Type B pancreatic cell (in vitro differentiated cells): ENCODE measurements around the gene PPP2R2B. TPM values are rescaled to one million over a fixed set of nuclear protein-coding genes. Genes with fewer than 3 reads are reported as not detected.

Experiments used
- DNase-seq: peaks from one replicate; pipeline ENCODE4 v3.0.0; 2021; ENCODE audit warnings: mixed read lengths; ENCODE audit not compliant: unreplicated experiment; ENCODE audit errors: extremely low spot score
- H3K27ac Mint-ChIP-seq: 2 replicates; pipeline ENCODE4 v1.8.0; 2021; ENCODE audit warnings: mild to moderate bottlenecking, mixed read lengths
- H3K27me3 Mint-ChIP-seq: 2 replicates; pipeline ENCODE4 v1.8.0; 2021; ENCODE audit warnings: mixed read lengths
- H3K36me3 Mint-ChIP-seq: 2 replicates; pipeline ENCODE4 v1.8.0; 2021; ENCODE audit warnings: mixed read lengths
- H3K4me1 Mint-ChIP-seq: one replicate; pipeline ENCODE4 v1.8.0; 2021; ENCODE audit warnings: mixed read lengths; ENCODE audit not compliant: unreplicated experiment
- H3K4me3 Mint-ChIP-seq: 2 replicates; pipeline ENCODE4 v1.8.0; 2021; ENCODE audit warnings: mild to moderate bottlenecking, mixed read lengths
- H3K9me3 Mint-ChIP-seq: 2 replicates; pipeline ENCODE4 v1.8.0; 2021; ENCODE audit warnings: mixed read lengths
- total RNA-seq: library from RNA; stranded (reverse); gene quantifications from 2 replicates; pipeline ENCODE4 v1.2.1, GENCODE V29; 2021; ENCODE audit warnings: low replicate concordance
- TF ChIP-seq, protein P1 (sequence below): fragments of 200-600 bp; sonication (generic); conservative IDR thresholded peaks from 2 replicates; pipeline ENCODE4 v1.5.0; 2021; ENCODE audit warnings: antibody characterized with exemption, mild to moderate bottlenecking

Gene PPP2R2B
- total RNA-seq, 1 donor from 2014 or later, result 29.1 TPM

DNA sequence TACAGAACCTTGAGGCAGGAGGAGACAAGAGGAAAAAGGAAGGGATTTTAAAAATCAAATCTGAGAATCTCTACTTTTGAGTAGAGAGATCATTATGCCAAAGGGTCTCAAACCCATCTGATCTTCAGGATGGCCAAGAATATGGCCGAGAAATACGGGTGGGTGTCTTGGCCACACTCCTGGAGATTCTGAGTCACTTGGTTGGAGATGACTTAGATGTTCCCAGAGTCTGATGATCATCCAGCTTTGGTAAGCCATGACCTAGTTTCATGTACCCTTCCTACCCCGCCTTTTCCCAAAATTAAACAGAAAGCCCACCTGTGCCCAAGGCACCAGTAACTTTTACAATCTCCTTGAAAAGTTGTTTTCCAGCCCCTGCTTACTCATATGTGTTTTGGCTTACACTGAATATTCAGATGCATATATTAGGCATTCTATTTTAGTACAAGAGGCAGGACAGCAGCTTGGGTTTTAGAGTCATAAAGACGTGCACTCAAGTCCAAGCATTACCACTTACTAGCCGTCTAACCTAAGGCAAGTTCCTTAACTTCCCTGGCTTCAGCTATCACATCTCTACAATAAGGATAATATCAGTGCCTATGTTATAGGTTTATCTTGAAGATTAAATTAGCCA is 195.5 kb downstream of the PPP2R2B start:
- H3K4me1 Mint-ChIP-seq, result no peaks in the 10 kb centered on the region
- no peaks in the 10 kb centered on the region for H3K9me3 Mint-ChIP-seq
- peaks cover 4% of the 10 kb centered on the region for H3K36me3 Mint-ChIP-seq
- no peak for DNase-seq
- H3K27me3 Mint-ChIP-seq, result peaks cover 23% of the 10 kb centered on the region
- TF ChIP-seq, protein P1, sequence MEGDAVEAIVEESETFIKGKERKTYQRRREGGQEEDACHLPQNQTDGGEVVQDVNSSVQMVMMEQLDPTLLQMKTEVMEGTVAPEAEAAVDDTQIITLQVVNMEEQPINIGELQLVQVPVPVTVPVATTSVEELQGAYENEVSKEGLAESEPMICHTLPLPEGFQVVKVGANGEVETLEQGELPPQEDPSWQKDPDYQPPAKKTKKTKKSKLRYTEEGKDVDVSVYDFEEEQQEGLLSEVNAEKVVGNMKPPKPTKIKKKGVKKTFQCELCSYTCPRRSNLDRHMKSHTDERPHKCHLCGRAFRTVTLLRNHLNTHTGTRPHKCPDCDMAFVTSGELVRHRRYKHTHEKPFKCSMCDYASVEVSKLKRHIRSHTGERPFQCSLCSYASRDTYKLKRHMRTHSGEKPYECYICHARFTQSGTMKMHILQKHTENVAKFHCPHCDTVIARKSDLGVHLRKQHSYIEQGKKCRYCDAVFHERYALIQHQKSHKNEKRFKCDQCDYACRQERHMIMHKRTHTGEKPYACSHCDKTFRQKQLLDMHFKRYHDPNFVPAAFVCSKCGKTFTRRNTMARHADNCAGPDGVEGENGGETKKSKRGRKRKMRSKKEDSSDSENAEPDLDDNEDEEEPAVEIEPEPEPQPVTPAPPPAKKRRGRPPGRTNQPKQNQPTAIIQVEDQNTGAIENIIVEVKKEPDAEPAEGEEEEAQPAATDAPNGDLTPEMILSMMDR, result no peak
- no peak overlapping the region for H3K4me3 Mint-ChIP-seq
- H3K27ac Mint-ChIP-seq, result no peak overlapping the region

DNA sequence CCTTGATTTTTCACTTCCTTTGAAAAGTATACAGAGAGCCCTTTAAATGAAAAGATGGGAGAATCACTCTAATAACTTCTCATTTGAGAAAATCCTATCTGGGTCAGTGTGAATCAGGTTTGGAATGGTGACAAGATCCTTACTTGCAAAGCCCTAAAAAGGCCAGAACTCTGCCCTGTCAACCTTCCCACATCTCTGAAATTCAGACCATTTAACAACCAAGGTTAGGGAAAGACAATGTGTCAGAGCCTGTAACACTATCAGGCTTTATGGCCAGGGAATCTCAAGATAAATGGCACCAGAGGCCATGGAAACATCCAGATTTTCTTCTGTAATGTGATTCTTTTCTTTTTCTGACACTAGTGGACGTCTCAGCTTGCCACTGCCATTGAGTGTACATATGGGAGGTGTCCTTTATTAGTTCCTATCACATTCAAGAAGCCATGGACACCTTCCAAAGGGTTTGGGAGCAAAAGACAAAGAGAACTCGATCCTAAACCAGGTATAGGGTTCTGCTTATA is 196.9 kb downstream of the PPP2R2B start:
- peak overlapping the region; percentile 78 for H3K27ac Mint-ChIP-seq
- H3K4me1 Mint-ChIP-seq, result no peaks in the 10 kb centered on the region
- H3K36me3 Mint-ChIP-seq, result peaks cover 4% of the 10 kb centered on the region
- peaks cover 24% of the 10 kb centered on the region for H3K27me3 Mint-ChIP-seq
- H3K4me3 Mint-ChIP-seq, result no peak overlapping the region
- DNase-seq, result no peak
- TF ChIP-seq, protein P1, result no peak
- H3K9me3 Mint-ChIP-seq, result no peaks in the 10 kb centered on the region

DNA sequence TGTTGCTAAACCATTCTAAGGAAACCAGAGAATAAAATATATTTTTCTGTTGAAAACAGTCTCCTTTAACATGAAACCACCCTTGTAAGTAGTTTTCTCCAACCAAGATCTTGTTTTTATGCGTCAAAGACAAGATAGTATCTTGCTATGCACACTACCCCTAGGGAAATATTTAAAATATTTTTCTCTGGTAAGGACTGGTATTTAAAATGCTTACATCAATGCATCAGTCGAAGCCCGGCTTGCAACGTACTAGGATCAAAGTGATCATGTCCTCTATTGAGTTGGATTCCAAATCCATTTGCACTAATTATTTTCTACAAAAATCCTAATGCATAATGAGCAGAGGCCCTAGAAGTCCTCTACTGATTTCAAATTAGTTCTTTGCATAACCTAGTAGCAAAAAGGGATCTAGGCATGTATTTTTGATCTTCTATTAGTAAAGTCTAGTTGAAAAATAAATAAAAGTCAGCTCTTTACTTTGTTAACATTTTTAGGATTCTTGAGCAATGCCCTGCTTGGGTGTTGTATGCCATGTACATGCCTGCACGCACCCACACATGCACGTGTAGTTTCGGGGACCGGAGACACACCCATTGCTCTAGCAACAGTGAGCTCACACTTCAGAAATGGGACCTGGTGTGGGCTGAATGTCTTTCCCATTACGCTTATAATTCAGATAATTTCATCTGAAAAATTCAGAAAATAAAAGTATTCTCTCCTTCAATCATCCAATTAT is 197.5 kb downstream of the PPP2R2B start:
- TF ChIP-seq, protein P1, result no peak
- Mint-ChIP-seq H3K27ac (peak overlapping the region; percentile 78), H3K27me3 (peaks cover 27% of the 10 kb centered on the region), H3K4me1 (peaks cover 5% of the 10 kb centered on the region), H3K36me3 (peaks cover 4% of the 10 kb centered on the region), H3K4me3 (no peak overlapping the region), H3K9me3 (no peaks in the 10 kb centered on the region)
- no peak for DNase-seq

DNA sequence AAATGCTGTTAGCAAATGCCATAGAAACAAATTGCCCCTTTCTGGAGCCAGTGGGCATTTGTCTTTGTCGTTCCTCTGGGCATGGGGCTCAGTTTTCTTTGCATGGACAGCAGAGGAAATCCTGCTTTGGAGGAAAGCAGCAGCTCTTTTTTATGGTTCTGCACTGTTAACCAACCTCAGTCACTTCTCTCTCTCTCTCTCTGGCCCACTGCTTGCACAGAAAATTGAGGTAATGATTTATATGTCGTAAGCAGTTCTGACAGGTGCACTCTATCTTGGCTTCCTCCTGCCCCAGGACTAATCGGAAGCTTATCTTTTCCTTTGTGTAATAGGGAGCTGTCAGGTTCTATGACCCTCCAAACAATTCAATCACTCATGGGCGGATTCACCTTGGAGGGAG is 202.9 kb downstream of the PPP2R2B start:
- TF ChIP-seq, protein P1, result no peak
- Mint-ChIP-seq H3K4me1 (peaks cover 31% of the 10 kb centered on the region), H3K27ac (peak overlapping the region; percentile 7), H3K36me3 (no peaks in the 10 kb centered on the region), H3K4me3 (peak overlapping the region; percentile 26), H3K27me3 (peaks cover 28% of the 10 kb centered on the region), H3K9me3 (no peaks in the 10 kb centered on the region)
- no peak for DNase-seq

DNA sequence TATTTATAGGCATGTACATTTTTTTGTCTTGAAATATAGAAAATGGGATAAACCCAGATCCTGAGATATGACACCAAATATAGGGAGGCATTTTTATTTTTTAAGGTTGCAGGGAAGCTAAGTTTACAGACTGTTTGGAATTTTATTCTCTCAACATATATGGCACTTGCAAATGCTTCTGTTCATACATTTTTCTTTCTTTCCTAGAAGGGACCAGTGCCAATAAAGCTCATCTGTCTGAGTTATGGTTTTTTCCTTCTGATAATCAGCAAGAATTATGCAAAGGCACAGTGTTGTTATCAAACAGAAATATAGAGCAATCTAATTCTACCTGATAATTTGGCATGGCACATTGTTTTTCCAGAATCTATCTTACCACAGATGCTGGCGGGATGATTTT is 205.7 kb downstream of the PPP2R2B start:
- Mint-ChIP-seq H3K36me3 (no peaks in the 10 kb centered on the region), H3K27me3 (peaks cover 28% of the 10 kb centered on the region), H3K9me3 (no peaks in the 10 kb centered on the region), H3K4me1 (peaks cover 31% of the 10 kb centered on the region), H3K4me3 (no peak overlapping the region), H3K27ac (no peak overlapping the region)
- TF ChIP-seq, protein P1, result no peak
- DNase-seq, result no peak
